NCI-H446 (cell line): ENCODE results near the gene SAP30L.

Experiments
- DNase-seq, 2 experiments: peaks; one replicate each; lab custom pipeline; 2025; lab: John Stamatoyannopoulos, UW

Gene SAP30L

DNA sequence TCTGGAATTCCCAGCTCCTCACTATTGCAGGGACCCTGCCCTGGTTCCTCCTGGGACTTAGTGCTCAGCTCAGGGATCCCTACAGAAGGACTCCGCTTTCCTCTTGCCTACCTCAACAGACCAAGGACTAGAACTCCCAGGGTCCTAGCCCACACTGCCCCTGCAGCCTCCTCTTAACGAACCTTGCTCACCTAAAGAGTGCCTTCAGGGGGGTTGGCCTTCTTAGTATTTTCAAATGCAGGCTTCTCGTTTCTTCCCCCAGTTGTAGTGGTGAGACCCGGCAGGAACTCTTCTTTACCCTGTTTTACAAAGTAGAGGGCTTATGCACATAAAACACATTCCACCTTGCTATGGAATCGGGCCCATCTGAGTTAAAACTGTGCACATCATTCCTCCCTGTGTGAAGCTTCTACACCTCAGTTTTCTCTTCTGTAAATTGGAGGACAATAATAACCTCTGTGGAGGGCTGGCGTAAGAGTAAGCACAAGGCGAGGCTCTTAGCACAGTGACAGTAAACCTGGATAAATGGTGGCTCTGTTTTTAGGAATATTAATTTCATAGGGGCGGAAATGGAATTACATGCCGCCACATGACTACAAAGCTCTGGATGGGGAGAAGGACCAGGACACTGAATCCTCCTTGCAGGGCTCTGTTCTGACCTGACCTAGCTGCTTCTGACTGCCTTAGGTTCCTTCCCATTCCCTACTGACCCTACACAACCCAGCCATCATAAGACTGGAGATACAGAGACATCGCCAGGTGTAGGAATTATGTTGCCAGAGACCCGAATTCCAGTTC, 36.0 kb downstream of the SAP30L start:
- DNase-seq, result no peak

DNA sequence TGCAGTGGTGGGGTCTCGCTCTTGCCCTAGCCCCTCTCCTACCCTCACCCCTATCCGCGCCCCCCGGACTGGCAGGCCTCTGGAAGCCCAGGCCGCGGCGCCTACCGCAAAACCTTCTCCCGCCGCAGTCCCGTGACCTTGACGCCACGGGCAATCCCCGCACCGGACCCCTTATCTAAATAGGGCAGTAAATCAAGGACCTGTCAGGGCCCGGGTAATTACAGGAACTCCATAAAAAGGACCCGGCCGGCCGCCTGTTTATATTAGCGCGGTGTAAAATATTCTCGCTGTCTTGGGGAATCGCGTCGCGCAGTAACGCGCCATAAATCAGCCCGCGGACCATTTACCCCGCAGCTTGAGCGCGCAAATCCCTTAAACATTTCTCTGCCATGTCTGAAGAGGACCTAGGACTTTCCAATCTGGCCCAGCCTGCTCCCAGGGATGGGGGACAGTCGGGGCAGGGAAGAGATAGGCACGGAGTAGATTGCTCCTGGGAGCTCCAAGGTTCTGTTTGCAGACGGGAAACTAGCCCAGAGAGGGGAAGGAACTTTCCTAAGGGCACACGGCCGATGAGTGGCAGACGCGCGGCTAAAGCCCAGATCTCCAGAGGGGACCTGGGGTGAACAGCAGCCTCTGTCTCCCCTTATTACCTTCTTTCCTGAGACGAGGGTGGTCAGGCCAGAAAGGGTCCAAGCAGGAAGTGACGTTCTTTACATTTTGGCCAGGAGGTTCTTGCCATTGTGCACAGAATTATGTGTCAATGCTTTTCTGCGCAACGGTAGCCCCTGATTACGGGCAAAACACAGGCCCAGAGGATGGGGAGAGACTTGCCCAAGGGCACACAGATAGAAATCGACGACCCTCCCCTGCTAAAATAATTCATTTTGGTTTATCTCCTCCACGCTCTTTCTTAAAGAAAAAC, 37.0 kb downstream of the SAP30L start:
- DNase-seq, result no peak

DNA sequence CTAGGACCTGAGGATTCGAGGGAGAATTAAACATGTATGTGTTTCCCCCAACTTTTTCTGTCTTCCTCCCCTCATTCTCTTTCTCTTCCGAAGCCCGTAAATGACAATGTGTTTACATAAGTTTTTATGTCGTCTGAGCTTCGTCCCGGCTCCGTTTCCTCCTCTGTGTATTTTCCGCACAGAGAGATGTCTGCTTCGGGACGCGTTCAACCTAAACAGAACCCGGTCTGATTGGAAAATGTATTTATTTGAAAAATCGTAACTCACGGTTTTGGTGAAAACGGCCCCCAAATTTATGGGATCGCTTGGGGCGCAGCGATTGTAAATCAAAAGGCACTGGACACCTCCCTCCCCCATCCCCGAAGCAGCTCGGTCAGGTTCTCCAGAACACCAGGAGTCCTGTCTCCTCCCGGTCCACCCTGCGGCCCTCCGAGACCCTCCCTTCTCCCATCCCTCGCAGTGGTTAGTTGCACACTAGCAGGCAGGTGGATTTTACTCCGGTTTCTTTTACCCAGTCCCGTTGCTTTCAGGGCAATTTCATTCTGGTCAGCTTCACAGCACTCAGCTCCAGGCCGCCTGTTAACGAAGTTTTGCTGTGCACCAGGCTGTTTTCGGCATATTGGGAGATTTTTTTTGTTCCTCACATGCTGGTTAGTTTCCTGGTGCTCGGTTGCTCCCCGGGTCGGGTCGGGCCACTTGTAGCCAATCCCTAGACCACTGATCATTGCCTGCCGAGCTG, 38.0 kb downstream of the SAP30L start:
- DNase-seq, result no peak

DNA sequence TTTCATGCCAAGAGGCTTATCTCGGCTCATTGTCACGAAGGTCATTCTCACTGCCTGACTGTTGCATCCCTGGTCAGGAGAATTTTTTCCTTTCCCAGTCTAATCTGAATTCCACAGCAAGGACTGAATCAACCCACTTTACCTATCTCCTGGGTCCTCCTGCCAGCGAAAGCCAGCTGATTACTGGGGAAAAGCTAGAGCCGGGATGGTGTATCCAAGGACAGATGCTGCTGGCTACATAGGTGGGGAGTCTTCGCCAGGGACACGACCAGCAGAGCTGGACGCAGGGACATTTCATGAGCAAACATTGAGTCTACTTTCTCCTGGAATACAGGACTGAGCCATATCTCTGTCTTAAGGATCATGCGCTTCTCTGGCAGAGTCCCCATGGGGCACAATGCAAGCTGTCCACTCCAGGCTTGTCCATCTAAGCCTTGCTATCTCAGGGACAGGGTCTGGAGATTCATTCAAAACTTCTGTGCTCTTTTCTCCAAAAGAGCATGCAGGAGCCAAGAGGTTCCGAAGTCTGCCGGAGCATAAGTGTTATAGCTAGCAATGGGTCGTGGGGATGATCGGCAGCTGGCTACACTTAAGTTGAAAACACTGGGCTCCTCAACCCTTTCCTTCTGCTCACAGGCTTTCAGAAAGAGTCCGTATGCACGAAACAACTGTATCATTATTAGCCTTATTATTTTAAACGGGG, 38.7 kb downstream of the SAP30L start:
- no peak for DNase-seq

DNA sequence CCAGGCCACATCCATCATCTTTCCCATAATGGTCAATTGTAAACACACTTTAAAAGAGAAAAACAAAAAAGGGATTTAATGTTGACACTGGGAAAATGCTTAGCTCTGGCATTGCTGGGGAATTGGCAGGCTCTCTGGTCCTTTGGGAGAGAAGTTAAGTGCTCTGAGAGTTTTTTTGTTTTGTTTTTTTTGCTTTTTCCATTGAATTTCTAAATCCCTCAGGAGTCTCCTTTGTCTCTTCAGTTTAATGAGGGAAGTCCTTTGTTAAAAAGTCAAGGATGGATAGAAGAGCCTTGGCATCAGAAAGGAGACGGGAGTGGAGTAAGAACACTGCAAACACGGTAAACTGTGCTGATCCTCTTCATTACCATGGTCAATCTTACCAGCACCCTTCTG, 39.3 kb downstream of the SAP30L start:
- DNase-seq, result no peak

DNA sequence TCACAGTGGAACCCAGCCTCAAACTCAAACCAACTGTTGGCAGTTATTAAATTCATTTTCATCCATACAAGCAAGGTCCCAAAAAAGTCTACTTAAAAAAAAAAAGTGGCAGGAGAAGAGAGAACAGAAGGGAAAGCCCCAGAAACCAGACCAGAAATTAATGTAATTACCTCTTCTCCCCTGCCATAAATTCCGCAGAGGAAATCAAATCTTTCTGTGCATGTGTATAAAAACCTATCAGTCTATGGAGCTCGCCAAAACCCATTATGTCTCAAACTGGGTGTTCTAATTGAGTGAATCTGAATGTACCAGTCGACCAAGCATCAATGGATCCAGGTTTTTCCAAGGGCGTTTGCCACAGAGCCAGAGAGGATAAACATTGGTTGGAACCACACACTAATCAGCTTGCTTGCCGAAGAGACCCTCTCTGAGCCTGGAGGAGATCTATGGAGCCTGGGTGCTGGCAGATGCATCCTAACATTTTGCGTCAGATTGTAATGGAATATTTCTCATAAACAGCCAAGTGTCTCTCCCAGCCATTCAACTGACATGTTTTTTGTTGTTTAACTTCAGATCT, 40.1 kb downstream of the SAP30L start:
- no peak for DNase-seq

DNA sequence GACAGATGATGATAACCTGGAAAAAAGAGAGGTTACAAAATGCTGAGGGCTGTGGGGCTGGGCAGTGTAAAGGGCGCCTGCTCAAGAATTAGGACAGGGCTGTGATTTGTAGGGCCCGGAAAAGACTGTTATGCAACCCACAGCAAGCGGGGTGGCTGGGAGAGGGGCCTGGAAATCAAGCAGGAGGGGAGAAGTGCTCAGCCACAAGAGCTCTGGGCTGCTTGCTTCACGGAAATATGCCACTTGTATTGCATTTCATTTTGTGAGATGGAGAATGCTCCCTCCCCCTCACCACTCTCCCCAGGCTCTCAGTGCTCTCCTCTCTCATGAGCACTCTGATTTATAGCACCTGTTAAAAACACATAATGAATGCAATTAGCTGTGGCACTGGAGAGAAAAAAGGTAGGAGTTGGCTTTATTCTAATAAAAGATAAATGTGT, 40.6 kb downstream of the SAP30L start:
- DNase-seq, result no peak

DNA sequence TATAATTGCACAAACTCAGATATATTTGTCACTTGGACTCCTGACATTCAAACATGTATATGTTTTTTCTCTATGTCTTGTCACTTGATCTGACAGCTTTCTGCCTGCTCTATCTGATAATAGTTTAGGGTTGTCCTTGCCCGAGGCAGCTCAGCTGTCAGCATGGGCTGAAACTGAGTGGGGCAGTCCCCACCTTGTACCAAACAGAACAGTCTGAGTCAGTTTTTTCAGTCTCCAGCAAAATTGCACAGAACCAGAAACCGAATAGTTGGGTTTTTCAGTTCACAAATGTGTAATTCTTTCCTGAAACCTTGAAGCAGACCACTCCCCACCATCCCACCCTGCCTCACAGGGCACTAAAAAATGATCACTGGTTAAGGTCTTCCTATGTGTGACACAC, 41.7 kb downstream of the SAP30L start:
- no peak for DNase-seq

DNA sequence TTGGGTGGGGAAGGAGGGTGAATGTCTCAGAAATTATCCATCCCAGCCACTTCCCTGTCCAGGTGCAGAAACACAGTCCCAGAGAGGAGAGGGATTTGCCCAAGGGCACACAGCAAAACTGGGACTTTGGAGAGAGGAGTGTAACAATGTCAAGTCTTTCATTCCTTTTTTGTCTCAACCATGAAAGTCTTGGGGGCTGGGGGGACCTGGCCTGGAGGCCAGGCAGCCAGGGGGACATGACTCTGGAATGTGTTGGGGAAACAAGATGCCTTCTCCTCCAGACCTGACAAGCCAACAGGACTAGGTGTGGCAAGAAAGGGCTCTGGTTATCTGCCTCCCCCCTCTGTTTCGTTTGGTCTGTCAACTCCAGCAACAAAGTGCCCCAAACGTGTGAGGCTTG, 46.1 kb downstream of the SAP30L start:
- DNase-seq, result no peak

DNA sequence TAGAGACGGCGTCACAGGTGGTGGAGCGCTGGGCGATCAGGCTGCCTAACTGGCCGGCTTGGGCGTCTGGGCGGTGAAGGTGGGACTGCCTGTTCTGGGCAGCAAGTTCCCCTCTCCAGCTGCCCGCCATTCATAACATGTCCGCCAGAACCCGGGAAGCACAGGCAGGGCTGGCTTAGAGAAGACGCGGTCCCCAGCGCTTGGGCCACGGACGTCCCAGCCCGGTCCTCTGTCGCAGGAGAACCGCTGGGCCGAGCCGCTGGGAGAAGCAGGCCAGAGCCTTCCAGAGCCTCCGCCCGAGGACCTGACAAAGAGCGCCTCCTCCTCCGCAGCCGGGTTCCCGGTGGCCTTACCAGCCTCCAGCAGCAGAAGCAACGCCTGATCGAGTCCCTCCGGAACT, 47.5 kb downstream of the SAP30L start:
- no peak for DNase-seq

DNA sequence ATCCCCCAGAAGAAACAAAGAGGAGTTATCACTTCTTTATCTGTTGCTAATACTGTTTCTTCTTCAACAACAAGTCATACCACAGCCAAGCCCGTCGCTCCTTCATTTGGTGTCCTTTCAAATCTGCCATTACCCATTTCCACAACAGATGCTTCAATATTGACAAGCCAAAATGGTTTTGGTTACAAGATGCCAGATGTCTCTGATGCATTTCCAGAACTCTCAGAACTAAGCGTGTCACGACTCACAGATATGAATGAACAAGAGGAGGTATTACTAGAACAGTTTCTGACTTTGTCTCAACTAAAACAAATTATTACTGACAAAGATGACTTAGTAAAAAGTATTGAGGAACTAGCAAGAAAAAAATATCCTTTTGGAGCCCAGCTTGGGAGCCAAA, 48.2 kb downstream of the SAP30L start:
- DNase-seq, result no peak

DNA sequence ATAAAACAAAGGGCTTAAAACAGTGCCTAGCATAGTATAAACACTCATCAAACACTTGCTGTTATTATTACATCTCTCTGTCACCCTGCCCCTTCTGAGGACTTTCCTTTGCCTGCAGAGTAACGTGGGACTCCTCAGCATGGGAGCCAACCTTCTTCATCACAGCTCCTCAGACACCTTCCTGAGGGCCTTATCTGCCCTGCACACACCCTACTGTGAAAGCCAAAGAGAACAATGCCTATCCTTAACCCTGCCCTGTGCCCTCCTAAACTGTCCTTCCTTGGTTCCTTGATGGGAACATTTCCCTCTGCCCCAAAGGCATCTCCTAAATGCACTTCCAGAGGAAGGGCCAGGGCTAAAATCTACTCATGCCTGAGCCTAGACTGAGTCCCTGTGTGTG, 52.8 kb downstream of the SAP30L start:
- no peak for DNase-seq

DNA sequence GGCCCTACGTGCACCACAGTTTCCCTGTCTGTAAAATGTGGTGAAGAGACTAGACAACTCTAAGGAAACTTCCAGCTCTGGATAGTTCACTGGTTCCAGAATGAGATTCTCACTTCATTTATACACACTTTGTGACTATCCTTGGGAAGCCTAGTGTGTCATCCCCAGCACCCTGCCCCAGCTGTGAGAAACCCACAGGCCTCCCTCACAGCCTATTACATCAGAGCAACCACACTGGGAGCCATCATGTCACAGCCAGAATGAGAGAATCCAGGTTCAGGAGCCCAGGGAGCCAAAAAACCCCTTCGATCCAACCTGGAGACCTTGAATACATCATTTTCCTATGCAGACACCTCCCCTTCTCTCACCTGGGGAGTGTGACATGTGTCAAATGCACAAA, 53.2 kb downstream of the SAP30L start:
- no peak for DNase-seq

DNA sequence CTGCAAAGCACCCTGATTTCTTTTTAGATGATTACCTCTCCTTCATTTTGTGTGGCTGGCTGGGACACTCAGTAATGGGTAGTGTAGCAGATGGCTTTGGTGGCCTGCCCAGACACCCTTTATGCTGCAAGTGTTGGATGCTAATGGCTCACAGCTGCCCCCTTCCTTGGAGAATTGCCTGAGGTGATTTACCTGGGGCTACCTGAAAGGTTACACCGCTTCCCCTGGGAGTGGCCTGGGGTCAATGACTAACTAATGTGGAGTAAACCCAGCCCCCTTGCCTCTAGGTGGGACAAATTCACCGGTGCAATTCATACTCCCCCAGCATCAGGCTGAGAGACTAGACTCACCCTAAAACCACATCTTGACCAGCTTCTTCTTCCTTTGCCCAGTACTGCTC, 55.8 kb downstream of the SAP30L start:
- no peak for DNase-seq

DNA sequence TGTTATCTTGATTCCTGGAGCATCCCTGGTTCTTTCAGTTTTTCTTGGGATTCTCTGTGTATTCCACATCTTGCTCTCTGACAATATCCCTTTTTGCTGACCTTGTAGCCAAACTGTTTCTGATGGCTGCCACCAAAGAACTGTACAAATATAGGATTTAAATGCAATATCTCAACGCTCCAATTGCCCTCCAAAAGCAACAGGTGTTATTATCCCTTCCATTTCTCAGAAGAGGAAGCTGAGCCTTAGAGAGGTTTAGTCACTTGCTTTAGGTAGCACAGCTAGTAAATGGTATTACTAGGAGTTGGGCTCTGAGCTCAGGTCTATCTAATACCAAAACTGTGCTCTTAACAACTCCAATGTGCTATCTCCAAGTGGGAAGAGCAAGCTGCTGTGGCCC, 56.4 kb downstream of the SAP30L start:
- DNase-seq, result no peak

DNA sequence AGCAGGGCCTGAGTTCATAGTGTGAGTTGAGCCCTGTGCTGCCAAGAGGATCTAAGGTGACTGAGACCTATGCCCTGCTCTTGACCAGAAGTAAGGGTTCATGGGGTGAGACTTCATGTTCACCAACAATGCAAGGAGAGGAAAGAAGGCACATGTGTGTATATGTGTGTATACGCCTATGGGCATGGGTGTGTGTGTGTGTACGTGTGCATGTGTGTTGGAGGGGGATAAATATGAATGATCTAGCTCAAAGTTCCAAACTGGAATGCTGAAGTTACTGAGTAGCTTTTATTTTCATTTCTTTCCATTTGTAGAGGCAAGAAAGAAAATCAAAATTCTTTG, 57.9 kb downstream of the SAP30L start:
- no peak for DNase-seq

DNA sequence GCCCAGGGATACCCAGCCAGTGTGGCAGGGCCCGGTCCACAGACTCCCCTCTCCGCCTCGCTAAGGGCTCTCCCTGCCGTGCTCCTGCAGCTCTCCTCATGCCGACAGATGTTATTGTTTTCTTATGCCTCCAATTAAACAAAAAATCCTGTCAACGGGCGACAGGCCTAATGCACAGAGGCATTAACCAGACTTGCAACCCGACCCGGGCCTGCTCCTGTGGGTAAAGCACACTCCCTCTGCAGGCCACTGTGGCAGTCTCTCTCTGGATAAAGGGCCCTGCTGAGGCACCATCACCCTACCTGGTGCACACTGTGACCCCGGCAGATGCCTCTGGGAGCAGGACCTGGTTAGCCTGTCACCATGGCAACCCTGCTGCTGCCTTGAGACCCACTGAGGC, 59.8 kb downstream of the SAP30L start:
- no peak for DNase-seq

DNA sequence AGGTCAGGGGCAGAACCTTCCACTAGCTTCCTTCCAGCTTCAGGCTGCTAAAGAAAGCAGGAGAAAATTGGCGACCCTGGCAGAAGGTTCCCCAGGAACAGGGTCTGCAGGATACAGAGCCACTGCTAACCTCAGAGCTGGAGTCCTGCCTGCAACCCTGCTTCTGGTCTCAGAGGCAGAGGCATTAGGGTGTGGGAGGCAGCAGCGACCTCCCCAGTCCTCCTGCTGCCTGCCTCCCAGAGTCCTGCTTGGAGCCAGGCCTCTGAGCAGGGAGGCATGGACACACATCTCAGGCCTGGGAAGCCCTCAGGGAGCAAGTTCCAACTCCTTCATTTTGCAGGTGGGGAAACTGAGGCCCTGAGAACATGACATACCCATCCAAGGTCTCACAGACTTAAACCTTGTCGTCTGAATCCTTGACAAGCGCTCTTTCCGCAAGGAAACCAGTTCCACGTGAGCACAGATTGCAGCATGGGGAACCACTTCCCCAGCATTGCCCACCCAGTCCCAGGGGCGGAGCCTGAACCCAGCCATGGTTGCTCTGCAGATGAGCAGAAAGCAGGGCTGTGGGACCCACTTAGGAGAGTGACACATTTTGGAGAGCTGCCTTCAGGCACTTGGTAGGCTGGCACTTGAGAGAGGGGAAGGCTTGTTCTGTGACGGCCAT, 60.4 kb downstream of the SAP30L start:
- no peak for DNase-seq

DNA sequence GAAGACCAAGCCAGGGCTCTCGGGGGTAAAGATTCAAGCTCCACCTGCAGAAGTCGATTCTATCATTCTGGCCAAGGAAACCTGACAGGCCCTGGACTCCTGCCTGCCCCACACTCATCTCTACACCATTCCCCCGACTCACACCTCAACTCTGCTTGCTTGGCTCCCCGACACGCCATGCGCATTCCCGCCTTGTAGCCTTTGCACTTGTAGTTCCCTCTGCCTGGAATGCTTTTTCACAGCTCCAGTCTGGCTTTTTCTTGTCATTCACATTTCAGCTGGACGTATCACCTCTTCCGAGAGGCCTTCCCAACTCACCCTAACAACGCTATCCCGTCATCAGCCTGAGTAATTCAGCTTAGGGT, 60.9 kb downstream of the SAP30L start:
- DNase-seq, result no peak

DNA sequence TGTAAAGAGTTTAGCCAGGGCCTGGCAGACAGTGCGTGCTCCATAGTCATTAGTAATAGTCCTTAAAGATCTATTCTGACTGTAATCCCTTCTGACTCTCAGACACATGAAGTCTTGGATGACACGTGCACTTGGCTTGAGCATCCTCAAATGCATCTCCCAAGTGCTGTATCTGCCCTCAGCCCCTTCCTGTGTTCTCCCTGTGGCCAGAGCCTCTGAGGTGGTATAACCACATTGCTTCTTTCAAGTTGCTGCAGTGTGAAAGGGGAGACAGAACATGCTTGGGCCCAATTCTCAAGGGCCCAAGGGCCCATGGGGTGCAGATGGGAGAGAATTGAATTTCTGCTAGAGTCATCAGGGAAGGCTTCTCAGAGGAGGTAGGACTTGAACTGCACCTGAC, 62.3 kb downstream of the SAP30L start:
- DNase-seq, result no peak
